Stimulated activated CD4-positive, alpha-beta T cell treated with anti-CD3 and anti-CD28 coated beads, Interleukin-2, amount 100 ng/mL, for 4 hours (primary cell): ENCODE data around the gene P4HA1.

Experiments used
- DNase-seq: peaks from one replicate; pipeline ENCODE4 v3.0.0-alpha.2; 2020; ENCODE audit warnings: low read depth

Gene P4HA1

GRCh38 chr10:73093922-73094850, 2.5 kb downstream of the P4HA1 start:
- no peak for DNase-seq

- DNase-seq: no peak
Measured at GRCh38 chr10:73092830-73093229, 3.8 kb downstream of the P4HA1 start.

GRCh38 chr10:73088304-73088703, 8.4 kb downstream of the P4HA1 start:
- no peak for DNase-seq

GRCh38 chr10:73086816-73087215, 9.8 kb downstream of the P4HA1 start:
- no peak for DNase-seq

- no peak for DNase-seq
Measured at GRCh38 chr10:73084209-73084608, 12.5 kb downstream of the P4HA1 start.

GRCh38 chr10:73083221-73083620, 13.4 kb downstream of the P4HA1 start:
- no peak for DNase-seq

- DNase-seq: no peak
Measured at GRCh38 chr10:73079779-73080541, 16.7 kb downstream of the P4HA1 start.

- DNase-seq: no peak
Measured at GRCh38 chr10:73076360-73077183, 20.1 kb downstream of the P4HA1 start.

- no peak for DNase-seq
Measured at GRCh38 chr10:73075829-73076228, 20.8 kb downstream of the P4HA1 start.

GRCh38 chr10:73073627-73074026, 23.0 kb downstream of the P4HA1 start:
- DNase-seq: no peak

GRCh38 chr10:73065441-73065840, 31.2 kb downstream of the P4HA1 start:
- no peak for DNase-seq

GRCh38 chr10:73061743-73062142, 34.9 kb downstream of the P4HA1 start:
- no peak for DNase-seq

- no peak for DNase-seq
Measured at GRCh38 chr10:73060738-73061635, 35.7 kb downstream of the P4HA1 start.

GRCh38 chr10:73060173-73060572, 36.5 kb downstream of the P4HA1 start:
- no peak for DNase-seq

- DNase-seq: no peak
Measured at GRCh38 chr10:73058057-73058591, 38.5 kb downstream of the P4HA1 start.

GRCh38 chr10:73054286-73054685, 42.4 kb downstream of the P4HA1 start:
- no peak for DNase-seq

GRCh38 chr10:73053275-73053674, 43.4 kb downstream of the P4HA1 start:
- DNase-seq: no peak

- DNase-seq: no peak
Measured at GRCh38 chr10:73044378-73045285, 52.0 kb downstream of the P4HA1 start.

- DNase-seq: no peak
Measured at GRCh38 chr10:73043766-73044377, 52.8 kb downstream of the P4HA1 start.
